HG03378 (cell line): ENCODE measurements around the gene SCFD2.
A peak's percentile ranks its signal among the peaks of the same experiment; 100 is the strongest.
"Not testable (repeated sequence)": the region's sequence is repeated elsewhere in the genome, so short reads cannot be mapped to it uniquely, and the experiment has no call there.

ENCODE experiments used
- ATAC-seq: cut with Tn5 transposase; IDR thresholded peaks from one replicate; pipeline ENCODE4 v1.9.1; 2021; ENCODE audit warnings: mild to moderate bottlenecking, moderate library complexity; ENCODE audit not compliant: unreplicated experiment

Gene SCFD2

GRCh38 chr4:53150631-53151488 lies 215.0 kb downstream of the SCFD2 start:
- ATAC-seq = no peak

GRCh38 chr4:53147711-53148110 lies 218.2 kb downstream of the SCFD2 start:
- no peak for ATAC-seq

GRCh38 chr4:53147197-53147596 lies 218.7 kb downstream of the SCFD2 start:
- ATAC-seq = no peak

- ATAC-seq = no peak
These were observed 224.6 kb downstream of the SCFD2 start for GRCh38 chr4:53141308-53141707.

DNA sequence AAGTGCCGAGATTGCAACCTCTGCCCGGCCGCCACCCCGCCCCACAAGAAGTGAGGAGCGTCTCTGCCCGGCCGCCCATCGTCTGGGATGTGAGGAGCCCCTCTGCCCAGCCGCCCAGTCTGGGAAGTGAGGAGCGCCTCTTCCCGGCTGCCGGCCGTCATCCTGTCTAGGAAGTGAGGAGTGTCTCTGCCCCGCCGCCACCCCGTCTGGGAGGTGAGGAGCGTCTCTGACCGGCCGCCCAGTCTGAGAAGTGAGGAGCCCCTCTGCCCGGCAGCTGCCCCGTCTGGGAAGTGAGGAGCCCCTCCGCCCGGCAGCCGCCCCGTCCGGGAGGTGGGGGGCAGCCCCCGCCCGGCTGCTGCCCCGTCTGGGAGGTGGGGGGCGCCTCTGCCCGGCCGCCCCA lies 226.6 kb downstream of the SCFD2 start:
- not testable (repeated sequence) for ATAC-seq

DNA sequence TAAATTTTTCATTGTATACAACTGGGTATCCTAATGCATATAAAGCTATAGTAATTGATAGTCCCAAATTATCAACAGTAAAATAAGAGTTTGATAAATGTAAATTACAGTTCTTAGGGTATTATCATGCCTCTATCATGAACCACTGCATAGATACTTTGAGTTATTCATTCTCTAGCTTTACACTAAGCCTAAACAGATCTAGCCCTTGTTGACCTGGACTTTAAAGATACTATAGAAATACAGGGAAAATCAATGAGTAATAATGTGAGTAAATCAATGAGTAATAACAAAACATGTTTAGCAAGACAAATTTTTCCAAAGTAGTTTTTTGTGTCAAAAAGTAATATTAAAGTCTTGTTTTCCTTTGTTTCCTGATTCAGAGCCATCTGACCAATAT lies 228.4 kb downstream of the SCFD2 start:
- no peak for ATAC-seq

DNA sequence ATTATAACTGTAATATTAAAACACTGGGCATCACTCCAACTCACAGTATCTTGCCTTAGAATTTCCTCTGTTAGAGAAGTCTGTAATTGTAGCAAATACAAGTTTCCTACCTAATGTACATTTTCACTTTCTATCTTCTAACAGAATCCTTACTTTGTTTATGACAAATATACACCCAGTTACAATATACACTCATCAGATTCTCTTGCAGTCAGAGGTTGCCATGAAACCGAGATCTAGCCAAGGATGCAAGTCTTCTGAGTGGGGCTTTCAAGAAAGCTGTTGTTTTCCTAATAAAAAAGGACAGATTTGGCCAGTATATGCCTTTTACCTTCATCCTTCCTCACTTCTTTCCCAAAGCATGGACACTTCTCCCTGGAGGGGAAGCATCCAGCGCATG lies 228.9 kb downstream of the SCFD2 start:
- no peak for ATAC-seq

DNA sequence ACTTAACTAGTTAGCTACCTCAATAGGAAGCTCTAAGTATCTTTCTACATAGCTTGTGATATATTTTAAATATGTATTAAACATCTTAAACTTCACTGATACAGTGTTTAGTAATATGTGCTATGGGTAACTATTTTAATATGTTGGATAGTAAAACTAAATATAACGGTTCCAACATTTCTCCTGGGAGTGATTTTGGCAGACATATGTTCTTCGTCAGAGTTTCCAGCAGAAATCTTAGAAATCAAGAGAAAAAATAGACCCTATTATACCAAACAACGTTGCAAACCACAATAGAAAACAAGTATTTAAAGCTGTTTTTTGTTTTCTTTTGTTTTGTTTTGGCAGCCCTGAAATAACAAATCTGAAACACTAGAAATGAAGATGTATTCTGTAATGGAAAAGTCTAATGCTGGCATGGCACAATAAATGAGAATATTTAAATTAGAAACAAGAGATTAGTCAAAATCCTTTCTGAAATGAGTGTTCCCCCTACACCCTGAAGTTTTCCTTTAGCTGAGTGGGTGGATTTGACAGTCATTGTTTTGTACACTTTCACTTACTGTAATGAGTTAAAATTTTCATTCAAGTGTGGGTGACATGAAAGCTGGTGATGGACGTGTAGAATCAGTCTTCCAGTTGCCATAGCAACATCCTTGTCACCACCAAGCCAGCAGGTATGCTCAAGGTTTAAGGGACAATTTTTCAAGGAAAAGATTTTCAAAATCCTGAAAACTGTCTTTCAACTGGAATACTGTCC lies 233.5 kb downstream of the SCFD2 start:
- ATAC-seq = peak; percentile 76

DNA sequence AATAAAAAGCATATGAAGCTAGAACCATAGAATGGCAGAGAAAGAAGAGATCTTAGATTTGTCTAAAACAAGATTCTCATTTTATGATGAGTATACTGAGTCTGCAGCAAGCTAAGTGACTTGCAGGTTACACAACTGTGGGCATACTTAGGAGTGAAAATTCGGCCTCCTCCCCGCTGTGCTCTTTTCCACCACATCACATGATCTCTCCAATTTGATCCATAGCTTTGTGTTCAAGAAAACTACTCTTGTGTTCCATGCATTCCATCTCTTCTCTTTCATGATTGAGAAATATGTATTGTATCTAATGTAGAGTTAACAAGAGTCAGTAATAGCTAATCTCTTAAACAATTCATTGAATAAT lies 234.3 kb downstream of the SCFD2 start:
- no peak for ATAC-seq

GRCh38 chr4:53130896-53131561 lies 234.8 kb downstream of the SCFD2 start:
- no peak for ATAC-seq

DNA sequence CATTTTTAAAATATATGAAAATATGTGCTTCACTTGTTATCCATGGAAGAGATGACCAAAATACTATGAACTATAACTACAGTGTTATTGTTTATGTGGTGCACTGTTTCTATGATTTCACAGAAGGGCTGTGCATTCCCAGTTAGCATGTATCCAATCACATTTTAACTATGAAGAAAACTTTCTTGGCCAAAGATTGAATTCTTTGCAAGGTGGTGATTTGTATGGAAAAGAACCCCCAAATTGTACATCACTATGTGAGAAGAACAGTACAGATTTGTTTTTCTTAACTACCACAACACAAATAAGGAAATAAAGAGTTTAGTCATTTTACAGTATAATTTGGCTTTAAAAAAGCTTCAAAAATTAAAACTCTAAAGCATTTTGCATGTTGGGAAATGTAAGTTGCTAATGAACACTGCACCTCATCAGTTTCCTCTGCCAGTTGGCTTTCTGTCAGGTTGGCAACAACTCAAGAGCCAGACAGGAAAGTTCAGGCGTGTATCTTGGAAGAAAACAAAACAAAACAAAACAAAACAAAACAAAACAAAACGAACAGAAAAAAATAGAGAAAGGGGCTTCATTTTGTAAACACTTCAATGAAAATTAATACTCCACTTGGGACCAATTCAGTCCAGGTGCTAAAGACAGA lies 237.0 kb downstream of the SCFD2 start:
- no peak for ATAC-seq

DNA sequence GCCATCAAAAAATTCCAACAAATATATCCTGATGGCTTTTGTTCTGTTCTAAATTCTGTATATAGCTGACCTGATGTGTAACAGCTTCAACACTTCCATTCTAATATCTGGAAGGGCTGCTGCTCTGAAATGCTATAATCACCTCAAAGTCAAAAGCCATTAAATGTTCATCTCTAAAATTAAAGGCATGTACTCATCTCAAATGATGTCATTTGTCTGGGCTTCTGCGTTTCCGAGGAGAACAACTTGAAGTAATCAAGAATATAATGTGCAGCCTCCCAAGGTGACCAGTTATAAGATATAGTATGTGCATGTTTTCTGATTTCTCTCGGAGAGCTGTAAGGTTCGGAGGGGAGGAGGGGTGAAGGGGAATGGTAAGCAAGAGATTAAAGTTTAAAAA lies 237.6 kb downstream of the SCFD2 start:
- ATAC-seq = no peak

- ATAC-seq = no peak
These were observed 238.5 kb downstream of the SCFD2 start for GRCh38 chr4:53127365-53127764.

GRCh38 chr4:53126099-53126498 lies 239.8 kb downstream of the SCFD2 start:
- no peak for ATAC-seq

DNA sequence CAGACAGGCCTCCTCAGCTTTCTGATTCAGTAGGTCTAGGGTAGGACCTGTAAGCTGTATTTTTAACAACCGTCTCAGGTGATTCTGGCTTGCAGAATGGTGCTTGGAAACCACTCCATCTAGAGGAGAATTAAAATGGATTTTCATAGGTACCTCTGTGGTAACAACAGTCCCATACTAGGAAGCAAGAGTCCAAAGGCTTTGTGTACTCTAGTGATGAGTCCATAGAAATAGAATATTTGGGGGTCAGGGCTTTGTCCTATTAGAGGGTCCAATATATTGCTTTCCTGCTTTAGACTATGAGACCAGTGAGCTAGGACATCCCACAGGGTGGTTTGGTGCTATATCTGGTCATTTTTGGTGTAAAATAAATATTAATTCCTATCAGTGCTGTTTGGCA lies 242.0 kb downstream of the SCFD2 start:
- no peak for ATAC-seq

DNA sequence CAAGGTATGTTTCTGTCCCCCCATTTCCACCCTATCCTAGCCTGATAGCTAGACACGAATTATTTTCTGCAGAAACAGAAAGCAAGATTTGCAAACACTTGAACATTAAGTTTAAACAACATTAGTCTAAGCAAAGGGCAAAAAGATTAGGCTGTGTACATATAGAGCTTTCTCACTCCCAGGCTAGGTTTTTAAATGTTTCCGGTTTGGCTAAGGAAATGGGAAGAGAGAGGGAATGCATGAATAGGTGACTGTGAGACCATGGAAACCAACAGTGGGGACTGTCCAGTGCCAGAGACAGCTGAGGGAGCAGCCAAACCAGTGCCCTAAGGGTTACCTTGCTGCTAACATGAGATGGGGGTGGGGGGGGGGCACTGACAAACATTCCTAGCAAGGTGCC lies 242.7 kb downstream of the SCFD2 start:
- ATAC-seq = no peak

GRCh38 chr4:53122280-53123116 lies 243.4 kb downstream of the SCFD2 start:
- ATAC-seq = no peak

- no peak for ATAC-seq
These were observed 244.5 kb downstream of the SCFD2 start for GRCh38 chr4:53121264-53121865.

- ATAC-seq = no peak
These were observed 245.1 kb downstream of the SCFD2 start for GRCh38 chr4:53120778-53121177.

DNA sequence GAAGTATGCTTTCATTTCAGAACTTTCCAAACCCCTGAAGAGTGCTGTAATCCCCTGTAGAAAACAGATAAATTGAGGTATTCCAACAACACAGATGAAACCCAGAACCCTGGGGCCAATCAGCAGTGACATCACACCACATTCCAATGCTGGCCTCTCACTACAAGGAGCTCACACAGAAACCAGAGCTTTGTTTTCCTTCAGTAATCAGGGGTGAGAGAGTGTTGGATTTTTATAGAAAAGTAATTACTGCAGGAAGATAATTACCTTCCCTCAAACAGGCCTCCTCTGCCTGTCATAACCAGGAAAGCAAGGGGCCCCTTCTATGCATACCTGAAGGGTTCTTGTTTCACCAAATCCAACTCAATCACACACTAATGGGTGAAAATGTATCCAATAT lies 246.2 kb downstream of the SCFD2 start:
- no peak for ATAC-seq
